H1 (cell line): ENCODE measurements around the gene ITGB2. TPM values are rescaled to one million over a fixed set of nuclear protein-coding genes. Genes with fewer than 3 reads are reported as not detected.
A peak's percentile ranks its signal among the peaks of the same experiment; 100 is the strongest.

ENCODE experiments used
- CTCF ChIA-PET: fragments of 300-600 bp; sonication (Branson Sonifier 250); formaldehyde crosslinking; loops from one replicate; lab custom pipeline; 2021; ENCODE audit not compliant: partially characterized antibody; lab: Charles Lee
- POLR2A ChIA-PET: fragments of 300-600 bp; sonication (Branson Sonifier 250); formaldehyde crosslinking; loops from one replicate; lab custom pipeline; 2021; ENCODE audit warnings: inconsistent platforms; ENCODE audit not compliant: partially characterized antibody; lab: Charles Lee
- DNase-seq, 2 experiments: peaks; one replicate each; pipeline versions ENCODE4 v3.0.0 to v3.0.0-alpha.2; 2010 to 2022; ENCODE audit warnings: low spot score in 2 of 2, low read depth in 1 of 2, mixed read lengths in 1 of 2
- FAIRE-seq: peaks from 2 replicates; lab custom pipeline; 2011; peaks lifted over from hg19 to GRCh38; lab: Jason Lieb, UNC
- H2AFZ ChIP-seq: 2 replicates; pipeline ENCODE4 v1.8.1; 2012; ENCODE audit warnings: low read length, inconsistent platforms
- H2AK5ac ChIP-seq: 2 replicates; pipeline ENCODE4 v1.6.1; 2013; ENCODE audit warnings: low read depth, low read length
- H2BK120ac ChIP-seq: replicated peaks from 2 replicates; pipeline ENCODE3; 2013; ENCODE audit warnings: low read depth, low read length, inconsistent platforms
- H2BK12ac ChIP-seq: 2 replicates; pipeline ENCODE4 v1.6.1; 2013; ENCODE audit warnings: low read depth, low read length
- H2BK15ac ChIP-seq: 2 replicates; pipeline ENCODE4 v1.6.1; 2013; ENCODE audit warnings: low read length
- H2BK20ac ChIP-seq: 2 replicates; pipeline ENCODE4 v1.6.1; 2013; ENCODE audit warnings: low read length
- H2BK5ac ChIP-seq: 2 replicates; pipeline ENCODE4 v1.6.1; 2013; ENCODE audit warnings: low read depth, low read length
- H3K14ac ChIP-seq: 2 replicates; pipeline ENCODE4 v1.6.1; 2013; ENCODE audit warnings: inconsistent platforms; ENCODE audit not compliant: insufficient read length
- H3K18ac ChIP-seq: 2 replicates; pipeline ENCODE4 v1.6.1; 2013; ENCODE audit warnings: low read length; ENCODE audit errors: extremely low read depth
- H3K23ac ChIP-seq: 2 replicates; pipeline ENCODE4 v1.6.1; 2013; ENCODE audit warnings: inconsistent platforms; ENCODE audit not compliant: insufficient read length
- H3K23me2 ChIP-seq: 2 replicates; pipeline ENCODE4 v1.6.1; 2013; ENCODE audit warnings: low read depth, low read length
- H3K27ac ChIP-seq: 2 replicates; pipeline ENCODE4 v1.6.1; 2011; ENCODE audit warnings: low read depth, low read length, inconsistent platforms
- H3K27me3 ChIP-seq, 4 experiments: replicated peaks in 1 of 4; 1 replicate in 1 of 4; 2 replicates in 3 of 4; pipeline versions ENCODE4 v1.6.1 to v1.8.1; 2011 to 2013; ENCODE audit warnings: low read length in 3 of 4, mild to moderate bottlenecking in 3 of 4, inconsistent platforms in 2 of 4, mixed read lengths in 2 of 4, moderate library complexity in 1 of 4; ENCODE audit not compliant: control insufficient read depth in 3 of 4, insufficient read depth in 3 of 4; ENCODE audit errors: extremely low read depth in 1 of 4
- H3K36me3 ChIP-seq, 4 experiments: 2 replicates each; pipeline versions ENCODE4 v1.6.1 to v1.8.1; 2011 to 2013; ENCODE audit warnings: mild to moderate bottlenecking in 4 of 4, low read length in 3 of 4, moderate library complexity in 2 of 4, control low read depth in 1 of 4, inconsistent platforms in 1 of 4; ENCODE audit not compliant: insufficient read depth in 4 of 4, control insufficient read depth in 2 of 4
- H3K4ac ChIP-seq: replicated peaks from 2 replicates; pipeline ENCODE3; 2013; ENCODE audit warnings: low read length, low read depth, mixed read lengths, inconsistent platforms; ENCODE audit not compliant: insufficient read length
- H3K4me1 ChIP-seq, 4 experiments: replicated peaks in 1 of 4; 1 replicate in 1 of 4; 2 replicates in 3 of 4; pipeline versions ENCODE4 v1.6.1 to v1.8.1; 2011 to 2013; ENCODE audit warnings: low read length in 3 of 4, inconsistent platforms in 2 of 4, mixed read lengths in 1 of 4; ENCODE audit not compliant: insufficient read depth in 4 of 4, control insufficient read depth in 3 of 4
- H3K4me2 ChIP-seq, 2 experiments: 2 replicates each; pipeline versions ENCODE4 v1.6.1 to v1.8.1; 2011 to 2013; ENCODE audit warnings: low read depth in 2 of 2, low read length in 2 of 2, control low read depth in 1 of 2, inconsistent platforms in 1 of 2, mild to moderate bottlenecking in 1 of 2; ENCODE audit not compliant: insufficient read depth in 1 of 2
- H3K4me3 ChIP-seq, 4 experiments: fragments of 200-600, 300-600 bp in 1 of 4; sonication (generic), shearing (Covaris generic), sonication (Bioruptor Twin) in 1 of 4; 2 replicates each; pipeline versions ENCODE4 v1.5.1 to v1.8.1; 2011 to 2016; ENCODE audit warnings: low read length in 4 of 4, low read depth in 3 of 4, control low read depth in 2 of 4, inconsistent platforms in 2 of 4, mild to moderate bottlenecking in 2 of 4, mixed read lengths in 1 of 4, moderate library complexity in 1 of 4; ENCODE audit not compliant: insufficient read depth in 2 of 4; ENCODE audit errors: extremely low read depth in 1 of 4
- H3K56ac ChIP-seq: replicated peaks from 2 replicates; pipeline ENCODE3; 2013; ENCODE audit warnings: low read depth, mild to moderate bottlenecking, mixed read lengths, low read length, inconsistent platforms; ENCODE audit not compliant: insufficient read length
- H3K79me1 ChIP-seq: 2 replicates; pipeline ENCODE4 v1.6.1; 2013; ENCODE audit warnings: low read depth, low read length, control low read depth
- H3K79me2 ChIP-seq, 2 experiments: 2 replicates each; pipeline versions ENCODE4 v1.6.1 to v1.8.1; 2012 to 2013; ENCODE audit warnings: low read length in 2 of 2, mild to moderate bottlenecking in 2 of 2, inconsistent platforms in 1 of 2; ENCODE audit not compliant: insufficient read depth in 2 of 2, control insufficient read depth in 1 of 2
- H3K9ac ChIP-seq, 4 experiments: replicated peaks in 1 of 4; 1 replicate in 1 of 4; 2 replicates in 3 of 4; pipeline versions ENCODE4 v1.6.1 to v1.8.1; 2011 to 2013; ENCODE audit warnings: low read depth in 3 of 4, low read length in 3 of 4, control low read depth in 2 of 4, mild to moderate bottlenecking in 2 of 4, moderate library complexity in 2 of 4, inconsistent platforms in 1 of 4; ENCODE audit errors: extremely low read depth in 1 of 4
- H3K9me3 ChIP-seq, 2 experiments: 2 replicates each; pipeline versions ENCODE4 v1.6.1 to v1.8.1; 2012 to 2013; ENCODE audit warnings: mild to moderate bottlenecking in 2 of 2, moderate library complexity in 2 of 2, control low read depth in 1 of 2, inconsistent platforms in 1 of 2, low read depth in 1 of 2, low read length in 1 of 2, mixed read lengths in 1 of 2; ENCODE audit not compliant: insufficient read depth in 2 of 2
- H4K20me1 ChIP-seq, 2 experiments: replicated peaks in 1 of 2; 2 replicates each; pipeline versions ENCODE3 to v1.8.1; 2011 to 2013; ENCODE audit warnings: inconsistent platforms in 2 of 2, low read length in 2 of 2, mild to moderate bottlenecking in 1 of 2; ENCODE audit not compliant: insufficient read depth in 2 of 2, control insufficient read depth in 1 of 2
- H4K5ac ChIP-seq: 2 replicates; pipeline ENCODE4 v1.6.1; 2013; ENCODE audit warnings: low read length, low read depth, mixed read lengths, inconsistent platforms; ENCODE audit not compliant: insufficient read length
- H4K8ac ChIP-seq: 2 replicates; pipeline ENCODE4 v1.8.0; 2013; ENCODE audit warnings: mild to moderate bottlenecking, moderate library complexity, low read length, inconsistent platforms; ENCODE audit not compliant: insufficient read depth; ENCODE audit errors: extremely low read depth
- H4K91ac ChIP-seq: replicated peaks from 2 replicates; pipeline ENCODE3; 2013; ENCODE audit warnings: low read length, mixed read lengths, inconsistent platforms; ENCODE audit not compliant: insufficient read length
- WGBS, 2 experiments: shearing (Covaris generic) in 1 of 2; methylation state at CpG; one replicate each; pipeline versions ENCODE4 v1.1.6 to v1.1.7; 2013 to 2015; ENCODE audit warnings: low lambda C conversion rate in 2 of 2, mixed read lengths in 2 of 2, inconsistent platforms in 1 of 2, low coverage in 1 of 2, missing lambda C conversion rate in 1 of 2; ENCODE audit not compliant: insufficient replicate concordance in 2 of 2, insufficient coverage in 1 of 2, insufficient read length in 1 of 2; ENCODE audit errors: extremely low coverage in 1 of 2, missing lambda C conversion rate in 1 of 2; 5-methylcytosine and 5-hydroxymethylcytosine counted together
- polyA plus RNA-seq, 7 experiments: library from polyadenylated mRNA; depleted of rRNA in 3 of 7; stranded (reverse) in 5 of 7; unstranded in 2 of 7; fragments of >200 nt in 5 of 7; fragments of 200-250 nt in 2 of 7; gene quantifications; 1 replicate in 5 of 7; 2 replicates in 1 of 7; 4 replicates in 1 of 7; pipeline versions ENCODE4 v1.2.1 to v1.2.3, GENCODE V29; 2011 to 2013; ENCODE audit warnings: missing spikeins in 2 of 7, mixed read lengths in 2 of 7
- total RNA-seq: library from RNA; stranded (reverse); fragmentation: NEBNext Ultra II Directional; extraction: Animal tissue kit (Norgen Biotek cat#: 25700); gene quantifications from 2 replicates; pipeline ENCODE4 v1.2.1, GENCODE V29; 2021
- TF ChIP-seq, protein P1 (sequence below): IDR thresholded peaks from 2 replicates; pipeline ENCODE4 v1.6.1; 2012; ENCODE audit warnings: inconsistent platforms

ITGB2 gene
- total and polyA plus RNA-seq, 2 of the 8 experiments (the other 6 are each of a cell fraction or from before 2014, with no cell fraction given): 0.24 to 0.63 TPM

DNA sequence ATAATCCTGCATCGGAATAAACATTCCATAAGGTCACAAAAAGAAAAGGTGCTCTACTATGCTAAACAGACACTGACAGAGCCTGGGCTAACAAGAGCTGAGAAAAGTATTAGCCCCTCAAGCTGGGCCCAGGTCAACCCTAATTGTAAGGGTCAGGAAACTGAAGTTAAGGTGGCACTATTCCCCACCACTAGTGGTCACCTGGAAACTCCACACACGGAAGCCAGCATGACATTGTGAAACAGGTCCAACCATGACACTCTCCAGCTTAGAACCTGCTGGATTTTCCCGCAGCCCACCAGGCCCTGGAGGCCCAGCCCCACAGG, 48.4 kb downstream of the ITGB2 start:
- Histone ChIP-seq H3K23ac (no peak overlapping the region), H3K4me3 (peak overlapping the region; percentile 71 to 95 (median 78)), H4K20me1 (peaks cover 19 to 36% of the 10 kb centered on the region in 2 experiments), H2BK120ac (no peak overlapping the region), H3K4me1 (peaks cover 6 to 12% (median 7%) of the 10 kb centered on the region in 4 experiments), H3K36me3 (no peaks in the 10 kb centered on the region; a peak in 1 of 8 replicates), H2BK5ac (no peak overlapping the region), H3K9ac (peak overlapping the region in 3 of 4 experiments; percentile 13 to 83 (median 62); a peak in 3 of 7 replicates), H4K8ac (no peak overlapping the region; the same call in 1 of the 2 replicates), H2AFZ (no peak overlapping the region), H2AK5ac (no peak overlapping the region), H4K91ac (no peak overlapping the region), H2BK15ac (no peak overlapping the region), H2BK20ac (no peak overlapping the region), H3K79me2 (peaks cover 41 to 58% of the 10 kb centered on the region in 2 experiments), H3K9me3 (no peaks in the 10 kb centered on the region), H3K14ac (no peak overlapping the region), H3K18ac (no peak overlapping the region), H3K79me1 (peaks cover 18% of the 10 kb centered on the region), H3K27me3 (peaks cover 0 to 19% (median 15%) of the 10 kb centered on the region in 4 experiments; a peak in 5 of 7 replicates), H3K4me2 (peak overlapping the region; percentile 93 to 95), H2BK12ac (no peak overlapping the region), H4K5ac (no peak overlapping the region), H3K56ac (no peak overlapping the region), H3K23me2 (peaks cover 16% of the 10 kb centered on the region), H3K27ac (no peak overlapping the region), H3K4ac (no peak overlapping the region)
- TF ChIP-seq, protein P1, sequence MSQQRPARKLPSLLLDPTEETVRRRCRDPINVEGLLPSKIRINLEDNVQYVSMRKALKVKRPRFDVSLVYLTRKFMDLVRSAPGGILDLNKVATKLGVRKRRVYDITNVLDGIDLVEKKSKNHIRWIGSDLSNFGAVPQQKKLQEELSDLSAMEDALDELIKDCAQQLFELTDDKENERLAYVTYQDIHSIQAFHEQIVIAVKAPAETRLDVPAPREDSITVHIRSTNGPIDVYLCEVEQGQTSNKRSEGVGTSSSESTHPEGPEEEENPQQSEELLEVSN: no peak
- DNase-seq (no peak), FAIRE-seq (no peak)
- ChIA-PET POLR2A (interaction anchor here (0.8 to 3.7 kb wide), 16 partner anchors 11 to 328 kb away, joined by 3 to 16 read pairs (median 4); partner anchors contain the start of genes SLX9 and UBE2G2), CTCF (interaction anchor here (0.6 to 1.5 kb wide), 4 partner anchors 20 to 39 kb away, joined by 3 to 4 read pairs (median 3); no protein-coding TSS in a partner anchor)
- 41% methylated on average over 3 of the region's 3 CpGs; no CpG with 5 or more reads in 1 of the 2 experiments for WGBS, 2 experiments
